NCI-H2081 treated with DMSO at 0.1 percent for 48 hours (cell line): ENCODE data around the gene VWA8.
"Not testable (repeated sequence)": the region's sequence is repeated elsewhere in the genome, so short reads cannot be mapped to it uniquely, and the experiment has no call there.

Source experiments
- DNase-seq: peaks from one replicate; lab custom pipeline; 2025; lab: John Stamatoyannopoulos, UW

The VWA8 gene

DNA sequence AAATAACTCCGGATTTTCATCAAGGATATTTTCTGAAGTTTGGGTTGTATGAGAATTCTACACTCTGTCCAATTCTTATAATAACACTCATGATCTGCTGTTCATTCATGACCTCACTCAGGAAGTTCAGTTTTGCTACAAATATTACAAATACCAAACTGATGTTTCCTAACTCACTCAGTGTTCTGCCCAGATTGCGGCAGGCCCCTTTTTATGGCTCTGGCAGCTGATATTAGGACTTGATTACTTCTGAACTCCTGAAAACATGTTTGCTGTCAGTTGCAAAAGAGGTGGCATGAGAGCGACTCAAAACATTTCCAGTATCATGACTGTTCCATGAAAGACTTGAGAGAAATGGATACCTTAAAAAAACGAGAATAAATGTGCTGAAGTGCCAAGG is 315.6 kb downstream of the VWA8 start:
- no peak for DNase-seq

DNA sequence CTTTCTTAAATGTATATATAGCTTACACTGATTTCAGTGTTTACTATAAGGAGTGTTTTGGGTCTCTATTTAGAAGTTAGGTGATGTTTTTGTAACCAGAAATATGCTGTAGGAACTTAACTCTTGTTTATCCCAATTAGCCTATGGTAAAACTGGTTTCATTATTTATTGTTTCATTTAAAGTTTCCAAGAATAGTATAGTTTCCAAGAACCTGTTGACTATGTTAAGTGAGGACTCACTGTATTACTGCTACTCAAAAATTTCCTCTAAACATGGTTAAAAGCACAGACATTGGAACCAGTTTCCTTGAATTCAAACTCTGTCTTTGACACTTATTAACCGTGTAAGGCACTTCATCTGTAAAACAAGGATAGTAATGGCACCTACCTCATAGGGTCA is 316.2 kb downstream of the VWA8 start:
- DNase-seq = no peak

DNA sequence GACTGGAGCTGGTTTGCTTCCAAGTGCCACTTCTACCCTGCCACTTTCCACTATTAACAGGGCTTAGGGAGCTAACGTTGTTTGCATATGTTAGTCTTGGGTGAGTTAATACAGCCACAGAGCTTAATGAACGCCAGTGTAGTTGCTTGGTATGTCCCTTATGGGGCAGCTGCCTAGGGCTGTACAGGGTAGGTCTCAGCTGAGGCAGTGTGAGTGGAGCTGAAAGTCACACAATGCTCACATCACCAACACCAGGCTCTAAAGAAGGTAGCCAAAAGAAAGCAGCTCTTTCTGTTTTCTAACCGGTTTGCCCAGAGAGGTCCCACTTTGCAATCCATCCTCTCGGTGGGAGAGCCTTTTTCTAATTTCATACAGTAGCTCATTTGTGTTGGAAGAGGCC is 317.4 kb downstream of the VWA8 start:
- no peak for DNase-seq

DNA sequence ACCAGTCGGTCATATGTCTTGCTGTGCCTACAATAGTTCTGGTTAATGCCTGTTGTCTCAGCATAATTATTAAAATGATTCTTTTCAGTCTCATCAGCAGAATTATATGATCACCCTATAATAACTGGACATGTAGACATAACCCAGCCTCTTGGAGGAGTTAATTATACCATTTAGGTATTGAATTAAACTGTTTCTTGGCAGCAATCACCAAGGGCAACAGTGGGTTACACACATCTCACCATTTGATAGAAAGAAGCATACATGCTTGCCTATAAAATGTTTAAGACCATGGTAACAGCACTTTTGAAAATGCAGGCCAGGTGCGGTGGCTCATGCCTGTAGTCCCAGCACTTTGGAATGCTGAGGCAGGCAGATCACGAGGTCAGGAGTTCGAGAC is 318.9 kb downstream of the VWA8 start:
- peak; percentile 45 for DNase-seq

DNA sequence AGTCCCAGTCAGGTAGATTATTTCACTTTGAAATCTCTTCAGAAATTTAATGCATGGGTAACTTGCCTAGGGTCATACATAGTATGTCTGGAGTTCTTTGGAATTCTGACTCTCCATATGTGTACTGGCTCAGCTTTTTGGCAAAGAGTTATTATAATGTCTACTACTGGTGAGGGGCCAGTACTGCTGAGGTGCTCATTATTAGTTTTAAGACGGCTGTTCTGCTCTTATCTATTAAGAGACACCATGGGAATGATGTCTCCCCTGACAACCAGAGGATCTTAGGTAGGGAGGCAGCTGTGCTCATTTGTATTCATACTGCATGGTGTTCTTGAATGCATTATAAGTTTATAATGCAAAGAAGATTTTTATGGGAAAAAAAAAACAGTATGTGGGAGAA is 319.5 kb downstream of the VWA8 start:
- DNase-seq = no peak

DNA sequence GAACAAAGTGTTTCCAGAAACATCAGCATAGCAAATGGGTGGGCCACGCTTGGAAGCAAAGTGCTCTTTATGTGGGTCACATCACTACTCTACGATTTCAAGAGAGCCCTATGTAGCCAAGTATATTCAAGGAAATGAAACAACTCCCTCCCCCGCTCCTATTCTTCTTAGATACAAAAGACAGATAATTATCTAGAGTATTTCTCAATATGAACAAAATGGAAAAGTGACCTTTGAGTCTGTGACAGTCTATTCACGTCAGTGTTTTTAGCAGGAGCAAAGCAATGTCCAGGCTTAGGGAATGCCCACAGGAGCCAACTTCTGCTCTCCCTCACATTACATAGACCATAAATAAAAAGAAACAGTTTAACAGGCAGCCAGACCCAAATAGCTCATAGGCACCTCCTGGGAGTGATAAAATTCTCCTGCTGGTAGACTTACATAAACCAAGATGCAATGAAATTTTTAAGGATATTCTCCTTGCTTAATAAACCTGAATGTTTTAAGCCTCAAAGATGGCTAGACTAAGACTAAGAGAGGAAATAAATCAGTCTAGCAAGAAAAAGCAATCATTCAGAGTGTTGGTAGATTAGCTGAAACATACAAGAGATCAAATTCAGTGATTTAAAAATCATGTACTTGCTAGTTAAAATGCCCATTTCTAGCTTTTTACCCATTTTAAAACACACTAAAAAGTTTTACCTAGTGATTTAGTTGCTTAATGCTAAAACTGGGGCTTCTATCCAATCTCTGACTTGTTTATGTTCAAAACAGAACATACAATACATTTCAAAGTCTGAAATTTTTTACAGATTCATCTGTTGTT is 320.7 kb downstream of the VWA8 start:
- DNase-seq = no peak

DNA sequence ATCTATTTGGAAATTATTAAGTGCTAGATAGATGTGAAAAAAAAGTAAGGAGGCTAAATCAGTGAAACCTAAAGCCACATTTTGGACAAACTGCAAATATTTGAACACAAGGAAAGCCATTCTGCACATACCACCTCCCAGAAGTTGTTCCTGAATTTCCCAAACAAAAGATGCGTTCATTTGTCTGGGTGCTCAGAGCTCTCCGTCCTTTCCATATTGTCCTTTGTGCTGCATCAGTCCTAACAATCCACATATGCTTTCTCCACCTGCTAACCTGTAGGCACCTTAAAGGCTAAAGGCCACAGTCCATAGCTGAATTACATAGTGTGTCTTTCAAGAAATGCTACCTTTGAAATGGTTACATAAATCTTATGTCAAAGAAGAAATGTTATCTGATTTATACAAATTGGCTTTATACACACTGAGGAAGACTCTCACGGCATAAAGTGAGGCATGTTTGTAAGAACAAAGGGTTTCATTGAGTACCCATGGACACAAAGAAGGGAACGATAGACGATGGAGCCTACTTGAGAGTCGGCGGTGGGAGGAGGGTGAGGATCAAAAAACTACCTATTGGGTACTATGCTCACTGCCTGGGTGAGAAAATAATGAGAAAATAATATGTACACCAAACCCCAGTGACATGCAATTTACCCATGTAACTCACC is 321.5 kb downstream of the VWA8 start:
- DNase-seq = no peak

DNA sequence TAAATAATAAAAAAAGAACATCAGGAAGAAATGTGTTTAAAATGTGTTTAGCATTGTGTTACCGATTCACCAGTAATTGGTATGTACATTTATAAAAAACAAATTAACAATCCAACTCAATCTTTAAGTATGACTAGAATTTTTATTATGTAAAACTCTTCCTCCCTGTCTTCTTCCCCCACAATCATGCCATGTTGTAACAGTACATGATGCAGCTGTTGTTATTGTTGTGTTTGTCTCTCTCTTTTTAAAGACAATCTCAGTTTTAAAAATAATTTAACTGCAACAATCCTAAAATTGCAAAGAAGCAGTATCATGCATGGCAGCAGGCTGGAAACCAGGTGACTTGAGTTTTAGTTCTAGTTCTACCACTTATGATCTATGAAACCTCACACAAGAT is 323.3 kb downstream of the VWA8 start:
- no peak for DNase-seq

DNA sequence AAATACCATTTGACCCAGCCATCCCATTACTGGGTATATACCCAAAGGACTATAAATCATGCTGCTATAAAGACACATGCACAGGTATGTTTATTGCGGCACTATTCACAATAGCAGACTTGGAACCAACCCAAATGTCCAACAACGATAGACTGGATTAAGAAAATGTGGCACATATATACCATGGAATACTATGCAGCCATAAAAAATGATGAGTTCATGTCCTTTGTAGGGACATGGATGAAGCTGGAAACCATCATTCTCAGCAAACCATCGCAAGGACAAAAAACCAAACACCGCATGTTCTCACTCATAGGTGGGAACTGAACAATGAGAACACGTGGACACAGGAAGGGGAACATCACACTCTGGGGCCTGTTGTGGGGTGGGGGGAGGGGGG is 323.9 kb downstream of the VWA8 start:
- not testable (repeated sequence) for DNase-seq

DNA sequence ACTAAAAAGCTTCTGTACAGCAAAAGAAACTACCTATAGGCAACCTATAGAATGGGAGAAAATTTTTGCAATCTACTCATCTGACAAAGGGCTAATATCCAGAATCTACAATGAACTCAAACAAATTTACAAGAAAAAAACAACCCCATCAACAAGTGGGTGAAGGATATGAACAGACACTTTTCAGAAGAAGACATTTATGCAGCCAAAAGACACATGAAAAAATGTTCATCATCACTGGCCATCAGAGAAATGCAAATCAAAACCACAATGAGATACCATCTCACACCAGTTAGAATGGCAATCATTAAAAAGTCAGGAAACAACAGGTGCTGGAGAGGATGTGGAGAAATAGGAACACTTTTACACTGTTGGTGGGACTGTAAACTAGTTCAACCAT is 324.3 kb downstream of the VWA8 start:
- DNase-seq = not testable (repeated sequence)

DNA sequence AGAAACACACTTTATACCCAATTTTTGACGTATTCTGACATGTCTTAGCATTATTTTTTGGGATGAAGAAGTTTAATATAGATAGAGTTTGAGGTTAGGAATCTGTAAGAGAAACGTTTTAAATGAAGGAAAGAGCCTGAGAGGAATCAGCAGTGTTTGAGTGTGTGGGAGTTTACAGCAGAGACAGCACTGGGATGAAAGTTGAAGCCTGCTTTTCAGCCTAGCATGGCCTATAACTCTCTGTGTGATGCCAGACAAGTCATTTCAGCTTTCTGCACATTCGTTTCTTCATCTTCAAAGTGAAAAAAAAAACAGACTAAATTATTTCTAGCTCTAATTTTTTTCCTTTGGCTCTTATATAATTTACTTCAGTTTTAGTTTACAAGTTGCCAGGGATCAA is 326.5 kb downstream of the VWA8 start:
- no peak for DNase-seq

DNA sequence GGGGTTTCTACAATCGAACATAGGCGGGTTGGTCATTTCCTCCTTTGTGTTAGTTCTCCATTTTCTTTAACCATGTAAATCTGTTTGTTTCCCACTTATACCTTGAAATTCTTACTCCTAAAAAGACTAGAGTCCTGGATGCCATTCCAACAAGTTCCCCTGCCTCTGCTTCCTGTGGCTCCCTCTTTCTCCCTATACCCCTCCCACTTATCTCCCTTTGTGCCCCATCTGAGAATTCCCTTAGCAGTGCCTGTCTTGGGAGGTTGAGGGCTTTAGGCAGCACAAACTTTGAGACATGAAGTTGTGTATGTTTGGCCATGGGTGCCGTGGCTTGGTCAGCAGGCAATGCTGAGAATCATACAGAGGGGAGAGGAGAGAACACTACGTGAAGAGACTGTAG is 327.1 kb downstream of the VWA8 start:
- DNase-seq = no peak

DNA sequence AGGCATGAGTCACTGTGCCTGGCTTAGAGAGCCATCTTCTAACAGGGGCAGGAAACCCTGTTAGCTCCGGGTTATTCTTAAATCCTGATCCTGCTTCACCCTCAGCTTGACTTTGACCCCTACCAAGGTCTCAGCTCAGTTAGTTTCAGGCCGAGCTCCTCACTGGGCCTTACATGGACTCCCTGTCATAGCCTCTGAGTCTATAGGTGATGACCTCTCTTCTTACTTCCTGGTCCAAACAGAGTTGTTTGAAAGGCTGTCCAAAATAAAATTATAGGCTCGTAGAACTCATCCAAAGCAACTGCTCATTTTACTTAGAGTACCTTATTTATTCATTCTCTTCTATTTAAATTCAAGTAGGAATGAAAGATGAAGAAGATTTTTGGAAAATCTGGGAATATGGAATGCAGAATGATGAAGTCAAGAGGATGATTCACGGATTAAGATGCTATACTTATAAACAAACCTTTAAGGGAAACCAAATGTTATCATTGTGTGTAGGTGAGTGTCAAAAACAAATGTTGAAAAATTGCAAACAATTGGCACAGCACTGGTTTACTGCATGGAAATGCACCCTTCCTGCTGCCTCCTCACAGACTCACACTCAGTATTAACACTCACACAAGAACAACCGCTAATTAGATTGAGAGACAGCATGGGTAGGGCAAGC is 329.5 kb downstream of the VWA8 start:
- DNase-seq = no peak

DNA sequence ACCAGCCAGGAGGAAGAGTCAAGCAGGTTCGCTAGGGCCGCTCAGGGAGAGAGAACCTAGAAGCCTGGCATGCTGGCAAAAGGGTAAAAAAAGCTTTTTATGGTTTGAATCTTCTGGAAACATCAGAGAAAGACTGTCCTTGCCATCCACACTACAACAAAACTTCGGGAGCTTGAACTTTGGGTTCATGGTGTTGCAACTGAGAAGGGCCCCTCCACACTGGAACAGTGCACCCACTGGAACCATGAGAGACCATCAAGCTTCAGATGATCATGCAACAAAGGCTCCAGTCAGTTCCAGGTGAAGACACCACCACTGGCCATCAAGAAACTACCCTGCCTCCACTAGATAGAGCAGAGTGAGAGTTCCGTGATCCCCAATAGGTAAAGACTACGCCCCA is 333.5 kb downstream of the VWA8 start:
- DNase-seq = no peak

DNA sequence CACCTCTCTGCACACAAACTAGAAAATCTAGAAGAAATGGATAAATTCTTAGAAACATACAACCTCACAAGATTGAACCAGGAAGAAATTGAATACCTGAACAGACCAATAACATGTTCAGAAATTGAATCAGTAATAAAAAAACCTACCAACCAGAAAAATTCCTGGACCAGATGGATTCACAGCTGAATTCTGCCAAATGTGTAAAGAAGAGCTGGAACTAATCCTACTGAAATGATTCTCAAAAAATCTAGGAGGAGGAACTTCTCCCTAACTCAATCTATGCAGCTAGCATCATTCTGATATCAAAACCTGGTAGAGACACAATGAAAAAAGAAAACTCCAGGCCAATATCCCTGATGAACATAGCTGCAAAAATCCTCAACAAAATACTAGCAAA is 336.9 kb downstream of the VWA8 start:
- DNase-seq = no peak

DNA sequence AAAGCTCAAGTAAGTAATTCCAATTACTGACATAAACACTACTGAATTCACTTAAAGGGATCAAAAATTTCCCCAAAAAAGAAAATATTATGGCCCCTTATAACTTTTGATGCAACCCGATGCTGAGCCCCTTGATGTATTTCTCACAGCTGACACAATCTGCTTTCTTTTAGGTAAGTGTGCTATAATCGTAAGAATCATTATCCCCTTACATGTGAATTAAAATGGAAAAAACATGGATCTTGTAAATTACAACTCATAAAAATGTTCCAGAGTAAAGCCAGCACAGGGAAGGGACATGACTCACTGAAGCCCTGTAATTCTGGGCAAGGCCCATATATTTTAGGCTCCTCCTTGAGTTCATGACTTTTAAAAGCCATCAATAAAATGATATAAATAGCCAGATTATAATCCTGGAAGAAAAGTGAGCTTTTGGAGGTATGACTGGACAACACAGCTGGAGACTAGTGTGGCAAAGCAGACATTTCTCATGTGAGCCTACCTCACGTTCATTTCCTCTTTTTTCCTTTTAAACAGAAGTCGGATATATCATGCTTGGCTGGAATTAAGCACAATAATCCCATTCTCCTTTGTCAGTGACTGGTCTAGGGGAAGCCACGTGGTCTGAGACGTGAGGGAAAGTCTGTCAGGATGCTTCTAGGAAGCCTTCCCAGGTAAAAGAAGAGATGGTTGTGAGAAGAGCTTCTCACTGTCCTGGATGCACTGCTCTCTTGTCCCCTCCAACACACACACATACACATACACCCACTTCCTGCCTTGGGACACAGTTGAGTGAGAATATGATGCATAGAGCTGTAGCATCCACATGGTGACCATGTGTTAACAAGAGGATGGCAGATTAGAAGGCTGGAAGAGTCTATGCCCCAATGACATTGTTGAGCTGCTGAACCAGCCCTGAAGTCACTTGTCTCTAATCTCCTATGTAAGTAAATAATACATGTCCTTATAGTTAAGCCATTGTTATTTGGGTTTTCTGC is 338.2 kb downstream of the VWA8 start:
- DNase-seq = no peak

DNA sequence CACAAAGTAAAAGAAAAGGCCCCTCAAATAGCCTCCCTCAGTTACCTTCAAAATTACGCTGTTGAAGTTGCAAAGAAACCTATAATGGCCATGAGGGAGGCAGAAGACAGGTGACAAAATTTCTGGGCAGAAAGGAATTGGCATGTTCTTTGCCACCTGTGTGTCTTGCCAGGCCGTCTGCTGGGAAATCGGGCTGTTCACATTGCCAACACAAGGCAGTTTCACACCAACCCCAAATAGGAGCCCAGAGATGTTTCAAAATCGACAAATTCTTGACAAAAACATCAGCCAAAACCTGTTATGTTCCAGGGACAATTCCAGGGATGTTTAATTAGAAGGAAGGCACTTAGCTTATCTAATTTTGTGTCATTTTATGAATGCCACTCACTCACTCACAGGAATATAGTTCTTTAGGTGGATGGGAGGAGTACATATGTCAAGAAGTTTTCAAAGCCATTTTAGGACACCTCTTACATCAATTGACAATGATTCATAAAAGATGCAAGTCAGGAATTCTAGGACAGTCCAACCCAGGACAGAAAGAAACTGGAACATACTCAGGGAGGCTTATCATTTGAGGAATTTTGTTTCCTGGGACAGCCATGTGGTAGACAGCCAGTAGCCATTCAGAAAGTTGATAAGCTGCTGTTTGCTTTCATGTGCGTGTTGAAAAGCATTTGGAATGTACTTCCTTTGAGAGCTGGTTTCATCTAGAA is 339.0 kb downstream of the VWA8 start:
- no peak for DNase-seq

DNA sequence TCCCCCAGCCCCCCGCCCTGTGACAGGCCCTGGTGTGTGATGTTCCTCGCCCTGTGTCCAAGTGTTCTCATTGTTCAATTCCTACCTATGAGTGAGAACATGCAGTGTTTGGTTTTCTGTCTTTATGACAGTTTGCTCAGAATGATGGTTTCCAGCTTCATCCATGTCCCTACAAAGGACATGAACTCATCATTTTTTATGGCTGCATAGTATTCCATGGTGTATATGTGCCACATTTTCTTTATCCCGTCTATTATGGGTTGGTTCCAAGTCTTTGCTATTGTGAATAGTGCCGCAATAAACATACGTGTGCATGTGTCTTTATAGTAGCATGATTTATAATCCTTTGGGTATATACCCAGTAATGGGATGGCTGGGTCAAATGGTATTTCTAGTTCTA is 343.3 kb downstream of the VWA8 start:
- DNase-seq = not testable (repeated sequence)

DNA sequence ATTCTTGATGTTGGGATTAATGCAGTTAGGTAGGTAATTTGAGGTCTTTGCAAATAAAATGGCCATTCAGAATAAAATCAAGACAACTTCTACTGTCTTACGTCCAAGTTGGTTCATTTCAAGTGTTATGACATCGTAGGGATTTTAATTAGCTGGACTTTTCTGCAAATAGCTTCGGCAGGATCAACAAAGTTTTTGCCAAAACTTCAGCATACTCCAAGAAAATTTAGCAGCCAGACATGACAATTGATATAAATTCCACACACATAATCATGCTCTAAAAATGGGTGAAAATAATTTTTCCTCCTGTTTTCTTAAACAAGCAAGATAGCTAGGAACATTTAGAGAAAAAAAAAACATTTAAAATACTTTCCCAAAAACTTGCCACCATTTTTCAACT is 344.8 kb downstream of the VWA8 start:
- no peak for DNase-seq

DNA sequence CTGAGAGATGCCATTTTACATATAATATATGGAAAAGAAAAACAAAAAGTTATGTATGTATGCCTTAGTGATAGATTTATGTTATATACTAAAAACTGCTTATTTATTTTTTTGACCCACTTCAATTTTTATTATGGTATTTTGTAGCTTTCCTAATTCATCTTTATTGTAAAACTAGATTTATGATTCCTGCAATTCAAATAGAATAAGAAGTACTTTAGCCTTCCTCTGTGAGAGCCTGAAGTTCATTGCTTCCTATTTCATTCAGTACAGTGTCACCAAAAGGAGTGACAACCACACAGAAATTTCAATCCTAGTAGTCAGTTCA is 345.4 kb downstream of the VWA8 start:
- no peak for DNase-seq
